ENCODE results near the gene HCFC2.

DNA sequence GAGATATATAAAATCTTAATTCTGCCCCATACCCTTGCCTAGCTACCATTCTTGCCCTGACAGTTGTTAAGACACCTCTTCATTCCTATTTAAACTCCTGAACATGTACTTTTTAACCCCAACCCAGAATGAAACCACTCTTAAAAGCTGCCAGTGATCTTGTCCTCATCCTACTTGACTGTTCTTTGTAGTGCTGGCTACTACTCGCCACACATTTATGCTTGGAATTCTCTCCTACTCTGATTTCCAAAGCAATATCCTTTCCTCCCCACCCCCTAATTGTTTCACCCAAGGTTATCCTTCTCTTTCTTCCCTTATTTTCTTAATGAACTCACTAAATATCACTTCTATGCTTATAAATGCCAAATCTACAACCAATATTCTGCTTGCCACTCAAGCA is 69.5 kb downstream of the HCFC2 start:
- TF ChIP-seq CTCF (IDR thresholded peaks at IDR 0.05; ENCODE audit: insufficient read depth, low read length) (no peak), POLR2AphosphoS5 (IDR thresholded peaks at IDR 0.05; ENCODE audit: low read depth) (no peak)

Data from HL-60 (cell line).